ENCODE measurements around the gene AUTS2.

- TF ChIP-seq, protein P1, sequence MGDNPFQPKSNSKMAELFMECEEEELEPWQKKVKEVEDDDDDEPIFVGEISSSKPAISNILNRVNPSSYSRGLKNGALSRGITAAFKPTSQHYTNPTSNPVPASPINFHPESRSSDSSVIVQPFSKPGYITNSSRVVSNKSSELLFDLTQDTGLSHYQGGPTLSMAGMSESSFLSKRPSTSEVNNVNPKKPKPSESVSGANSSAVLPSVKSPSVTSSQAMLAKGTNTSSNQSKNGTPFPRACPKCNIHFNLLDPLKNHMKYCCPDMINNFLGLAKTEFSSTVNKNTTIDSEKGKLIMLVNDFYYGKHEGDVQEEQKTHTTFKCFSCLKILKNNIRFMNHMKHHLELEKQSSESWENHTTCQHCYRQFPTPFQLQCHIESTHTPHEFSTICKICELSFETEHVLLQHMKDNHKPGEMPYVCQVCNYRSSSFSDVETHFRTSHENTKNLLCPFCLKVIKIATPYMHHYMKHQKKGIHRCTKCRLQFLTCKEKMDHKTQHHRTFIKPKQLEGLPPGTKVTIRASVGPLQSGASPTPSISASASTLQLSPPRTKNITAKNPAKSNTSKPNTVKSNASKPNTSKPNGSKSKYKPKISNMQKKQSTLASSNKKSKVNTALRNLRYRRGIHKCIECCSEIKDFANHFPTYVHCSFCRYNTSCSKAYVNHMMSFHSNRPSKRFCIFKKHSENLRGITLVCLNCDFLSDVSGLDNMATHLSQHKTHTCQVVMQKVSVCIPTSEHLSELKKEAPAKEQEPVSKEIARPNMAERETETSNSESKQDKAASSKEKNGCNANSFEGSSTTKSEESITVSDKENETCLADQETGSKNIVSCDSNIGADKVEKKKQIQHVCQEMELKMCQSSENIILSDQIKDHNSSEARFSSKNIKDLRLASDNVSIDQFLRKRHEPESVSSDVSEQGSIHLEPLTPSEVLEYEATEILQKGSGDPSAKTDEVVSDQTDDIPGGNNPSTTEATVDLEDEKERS (tag by site-specific recombination; IDR thresholded peaks at IDR 0.05): no peak
- TF ChIP-seq, protein P2, sequence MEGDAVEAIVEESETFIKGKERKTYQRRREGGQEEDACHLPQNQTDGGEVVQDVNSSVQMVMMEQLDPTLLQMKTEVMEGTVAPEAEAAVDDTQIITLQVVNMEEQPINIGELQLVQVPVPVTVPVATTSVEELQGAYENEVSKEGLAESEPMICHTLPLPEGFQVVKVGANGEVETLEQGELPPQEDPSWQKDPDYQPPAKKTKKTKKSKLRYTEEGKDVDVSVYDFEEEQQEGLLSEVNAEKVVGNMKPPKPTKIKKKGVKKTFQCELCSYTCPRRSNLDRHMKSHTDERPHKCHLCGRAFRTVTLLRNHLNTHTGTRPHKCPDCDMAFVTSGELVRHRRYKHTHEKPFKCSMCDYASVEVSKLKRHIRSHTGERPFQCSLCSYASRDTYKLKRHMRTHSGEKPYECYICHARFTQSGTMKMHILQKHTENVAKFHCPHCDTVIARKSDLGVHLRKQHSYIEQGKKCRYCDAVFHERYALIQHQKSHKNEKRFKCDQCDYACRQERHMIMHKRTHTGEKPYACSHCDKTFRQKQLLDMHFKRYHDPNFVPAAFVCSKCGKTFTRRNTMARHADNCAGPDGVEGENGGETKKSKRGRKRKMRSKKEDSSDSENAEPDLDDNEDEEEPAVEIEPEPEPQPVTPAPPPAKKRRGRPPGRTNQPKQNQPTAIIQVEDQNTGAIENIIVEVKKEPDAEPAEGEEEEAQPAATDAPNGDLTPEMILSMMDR (tag by site-specific recombination; IDR thresholded peaks at IDR 0.05): no peak
Observed at GRCh38 chr7:69827558-69827957, 229.3 kb downstream of the AUTS2 start.
